Muscle of leg (tissue), 11 donors: ENCODE measurements around the gene CYP4F8. TPM values are rescaled to one million over a fixed set of nuclear protein-coding genes. Genes with fewer than 3 reads are reported as not detected.
"Not testable (repeated sequence)": the region's sequence is repeated elsewhere in the genome, so short reads cannot be mapped to it uniquely, and the experiment has no call there.

Experiments used
- DNase-seq: peaks from one replicate; pipeline ENCODE4 v3.0.0; 2013
- H3K27ac ChIP-seq: one replicate; pipeline ENCODE4 v1.5.1; 2013; ENCODE audit warnings: mild to moderate bottlenecking, low read length, control low read depth
- H3K27me3 ChIP-seq: one replicate; pipeline ENCODE4 v1.6.1; 2013; ENCODE audit warnings: low read length; ENCODE audit not compliant: control insufficient read depth, insufficient read depth
- H3K36me3 ChIP-seq: one replicate; pipeline ENCODE4 v1.6.1; 2013; ENCODE audit warnings: low read length; ENCODE audit not compliant: control insufficient read depth, insufficient read depth
- H3K4me1 ChIP-seq: one replicate; pipeline ENCODE4 v1.6.1; 2013; ENCODE audit warnings: low read length; ENCODE audit not compliant: control insufficient read depth, insufficient read depth
- H3K4me3 ChIP-seq: one replicate; pipeline ENCODE4 v1.5.1; 2013; ENCODE audit warnings: low read length, control low read depth
- H3K9me3 ChIP-seq: replicated peaks from 2 replicates; pipeline ENCODE4 v1.6.1; 2013; ENCODE audit warnings: low read depth, low read length; ENCODE audit not compliant: control insufficient read depth
- WGBS: methylation state at CpG from one replicate; pipeline ENCODE4 v1.1.5; 2013; ENCODE audit warnings: missing lambda C conversion rate; ENCODE audit not compliant: insufficient coverage; 5-methylcytosine and 5-hydroxymethylcytosine counted together
- polyA plus RNA-seq, 8 donors: library from polyadenylated mRNA; unstranded; fragments of 120-200 nt; gene quantifications; one replicate each; pipeline versions ENCODE4 v1.2.1 to v1.2.3, GENCODE V29; 2013; ENCODE audit warnings: inconsistent platforms in 1 of 8, low replicate concordance in 1 of 8; ENCODE audit not compliant: insufficient read length in 8 of 8, insufficient read depth in 1 of 8
- total RNA-seq: library from RNA; stranded (reverse); fragments of 120-200 nt; gene quantifications from one replicate; pipeline ENCODE4 v1.2.4, GENCODE V29; 2013

CYP4F8 gene
- total and polyA plus RNA-seq, 9 donors, result 1.00 TPM; not detected in 8

GRCh38 chr19:15643387-15643786 lies 28.4 kb downstream of the CYP4F8 start:
- DNase-seq, result no peak
- Histone ChIP-seq H3K36me3 (no peaks in the 10 kb centered on the region), H3K27ac (no peak overlapping the region), H3K4me1 (no peaks in the 10 kb centered on the region), H3K4me3 (no peak overlapping the region), H3K27me3 (no peaks in the 10 kb centered on the region), H3K9me3 (no peaks in the 10 kb centered on the region)
- 58% methylated on average over 2 of the region's 3 CpGs for WGBS

GRCh38 chr19:15644066-15644741 lies 29.2 kb downstream of the CYP4F8 start:
- Histone ChIP-seq H3K4me3 (no peak overlapping the region), H3K9me3 (no peaks in the 10 kb centered on the region), H3K4me1 (no peaks in the 10 kb centered on the region), H3K36me3 (no peaks in the 10 kb centered on the region), H3K27ac (no peak overlapping the region), H3K27me3 (no peaks in the 10 kb centered on the region)
- DNase-seq, result no peak
- 86% methylated on average over 1 of the region's 3 CpGs for WGBS

GRCh38 chr19:15644816-15645215 lies 29.8 kb downstream of the CYP4F8 start:
- no peaks in the 10 kb centered on the region for H3K4me1 ChIP-seq
- no peak overlapping the region for H3K4me3 ChIP-seq
- 59% methylated on average over 3 of the region's 3 CpGs for WGBS
- no peaks in the 10 kb centered on the region for H3K27me3 ChIP-seq
- no peaks in the 10 kb centered on the region for H3K9me3 ChIP-seq
- no peak overlapping the region for H3K27ac ChIP-seq
- no peaks in the 10 kb centered on the region for H3K36me3 ChIP-seq
- no peak for DNase-seq

GRCh38 chr19:15649526-15649925 lies 34.5 kb downstream of the CYP4F8 start:
- Histone ChIP-seq H3K27me3 (no peaks in the 10 kb centered on the region), H3K27ac (no peak overlapping the region), H3K4me1 (no peaks in the 10 kb centered on the region), H3K36me3 (no peaks in the 10 kb centered on the region), H3K4me3 (no peak overlapping the region), H3K9me3 (no peaks in the 10 kb centered on the region)
- DNase-seq, result no peak
- no CpG with 5 or more reads among the region's 2 CpGs for WGBS

- not testable (repeated sequence) for H3K36me3 ChIP-seq, H3K27ac ChIP-seq, H3K4me1 ChIP-seq, DNase-seq, H3K4me3 ChIP-seq, H3K27me3 ChIP-seq, H3K9me3 ChIP-seq
Measured at GRCh38 chr19:15650123-15650522, 35.1 kb downstream of the CYP4F8 start.

GRCh38 chr19:15651791-15652190 lies 36.8 kb downstream of the CYP4F8 start:
- no peaks in the 10 kb centered on the region for H3K27me3 ChIP-seq
- WGBS, result no CpG with 5 or more reads among the region's 3 CpGs
- H3K9me3 ChIP-seq, result no peaks in the 10 kb centered on the region

GRCh38 chr19:15652559-15653278 lies 37.7 kb downstream of the CYP4F8 start:
- 36% methylated on average over 2 of the region's 8 CpGs for WGBS
- DNase-seq, result no peak
- Histone ChIP-seq H3K27ac (no peak overlapping the region), H3K9me3 (no peaks in the 10 kb centered on the region), H3K4me3 (no peak overlapping the region), H3K36me3 (no peaks in the 10 kb centered on the region), H3K27me3 (no peaks in the 10 kb centered on the region), H3K4me1 (no peaks in the 10 kb centered on the region)

More at GRCh38 chr19:15651791-15652190, 36.8 kb downstream of the CYP4F8 start:
- Histone ChIP-seq H3K27ac (no peak overlapping the region), H3K4me1 (no peaks in the 10 kb centered on the region), H3K4me3 (no peak overlapping the region), H3K36me3 (no peaks in the 10 kb centered on the region)
- DNase-seq, result no peak

GRCh38 chr19:15656467-15656866 lies 41.4 kb downstream of the CYP4F8 start:
- no peak for DNase-seq
- H3K4me1 ChIP-seq, result no peaks in the 10 kb centered on the region
- H3K27ac ChIP-seq, result no peak overlapping the region
- no peak overlapping the region for H3K4me3 ChIP-seq
- no peaks in the 10 kb centered on the region for H3K9me3 ChIP-seq
- peaks cover 2% of the 10 kb centered on the region for H3K27me3 ChIP-seq
- no peaks in the 10 kb centered on the region for H3K36me3 ChIP-seq

GRCh38 chr19:15663247-15663646 lies 48.2 kb downstream of the CYP4F8 start:
- H3K27me3 ChIP-seq, result peaks cover 2% of the 10 kb centered on the region
- H3K9me3 ChIP-seq, result no peaks in the 10 kb centered on the region
- no peaks in the 10 kb centered on the region for H3K4me1 ChIP-seq
- 71% methylated on average over 4 of the region's 4 CpGs for WGBS
- no peak overlapping the region for H3K4me3 ChIP-seq
- no peak for DNase-seq
- no peak overlapping the region for H3K27ac ChIP-seq
- no peaks in the 10 kb centered on the region for H3K36me3 ChIP-seq

- Histone ChIP-seq H3K4me3 (no peak overlapping the region), H3K9me3 (no peaks in the 10 kb centered on the region), H3K27me3 (no peaks in the 10 kb centered on the region), H3K36me3 (no peaks in the 10 kb centered on the region), H3K27ac (no peak overlapping the region), H3K4me1 (no peaks in the 10 kb centered on the region)
- DNase-seq, result no peak
- WGBS, result 30% methylated on average over 1 of the region's 1 CpG
Measured at GRCh38 chr19:15666186-15666585, 51.2 kb downstream of the CYP4F8 start.
